CD4-positive, alpha-beta T cell treated with Interleukin-17A for 1 hour (primary cell): ENCODE data around the gene QSOX1.
"Not testable (repeated sequence)": the region's sequence is repeated elsewhere in the genome, so short reads cannot be mapped to it uniquely, and the experiment has no call there.

Experiments used
- DNase-seq: peaks from one replicate; pipeline ENCODE4 v3.0.0-alpha.2; 2020

QSOX1 gene

DNA sequence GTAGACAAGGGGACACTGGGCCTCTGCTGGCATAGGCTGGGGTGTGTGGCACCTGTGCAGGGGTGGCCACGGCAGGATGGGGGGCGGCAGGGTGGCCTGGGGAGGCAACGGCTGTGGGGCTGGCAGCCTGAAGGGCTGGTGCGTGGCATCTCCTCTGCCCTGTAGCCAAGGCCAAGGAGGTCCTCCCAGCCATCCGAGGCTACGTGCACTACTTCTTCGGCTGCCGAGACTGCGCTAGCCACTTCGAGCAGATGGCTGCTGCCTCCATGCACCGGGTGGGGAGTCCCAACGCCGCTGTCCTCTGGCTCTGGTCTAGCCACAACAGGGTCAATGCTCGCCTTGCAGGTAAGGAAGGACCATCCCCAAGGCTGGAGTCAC, 39.4 kb downstream of the QSOX1 start:
- DNase-seq, result no peak

DNA sequence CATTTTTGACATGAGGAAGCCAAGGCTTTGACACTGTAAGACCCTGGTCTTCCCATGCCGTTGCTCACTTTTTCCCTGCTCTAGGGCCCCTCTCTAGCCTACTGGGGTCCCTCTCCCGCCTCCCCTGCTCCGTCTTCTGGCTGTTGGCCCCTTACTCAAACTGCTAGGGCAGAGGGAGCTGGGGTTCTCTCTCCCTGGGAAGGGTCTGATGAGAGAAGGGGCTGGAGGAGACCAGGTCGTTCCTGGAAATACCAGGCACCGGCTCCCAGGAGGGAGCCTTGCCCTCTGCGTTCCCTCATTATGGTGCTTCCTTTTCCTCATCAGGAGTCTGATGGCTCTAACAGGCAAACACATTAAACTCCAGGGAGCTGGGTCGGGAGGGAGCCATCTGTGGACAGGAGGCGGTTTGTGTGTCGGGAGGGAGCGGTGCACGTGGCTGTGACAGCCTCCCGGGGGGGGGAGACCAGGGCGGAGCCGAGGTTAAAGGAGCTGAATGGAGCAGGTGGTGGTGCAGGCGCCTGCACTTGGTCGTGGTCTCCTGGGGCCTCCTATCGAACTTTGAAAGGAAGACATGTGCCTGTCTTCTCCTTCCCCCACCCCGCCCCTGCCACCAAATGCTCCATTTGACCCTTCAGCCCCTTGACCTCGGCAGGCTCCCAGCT, 40.0 kb downstream of the QSOX1 start:
- no peak for DNase-seq

DNA sequence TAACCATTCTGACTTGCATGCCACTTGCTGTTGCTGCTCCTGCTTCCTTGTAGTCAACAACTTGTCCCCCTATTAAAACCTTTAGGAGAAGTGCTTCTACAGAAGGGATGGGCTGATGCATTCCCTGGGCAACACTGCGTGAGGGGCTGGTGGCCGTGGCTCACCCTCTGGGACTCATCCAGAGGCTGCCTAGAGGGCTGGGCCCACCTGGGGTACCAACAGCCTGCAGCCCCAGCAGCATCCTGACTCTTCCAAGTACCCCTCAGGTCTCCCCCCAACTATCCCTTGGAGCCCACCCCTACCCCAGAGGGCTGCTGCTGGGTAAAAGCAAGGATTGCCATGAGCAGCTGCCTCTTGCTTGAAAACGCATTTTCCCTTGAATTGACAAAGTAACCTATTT, 40.7 kb downstream of the QSOX1 start:
- no peak for DNase-seq

DNA sequence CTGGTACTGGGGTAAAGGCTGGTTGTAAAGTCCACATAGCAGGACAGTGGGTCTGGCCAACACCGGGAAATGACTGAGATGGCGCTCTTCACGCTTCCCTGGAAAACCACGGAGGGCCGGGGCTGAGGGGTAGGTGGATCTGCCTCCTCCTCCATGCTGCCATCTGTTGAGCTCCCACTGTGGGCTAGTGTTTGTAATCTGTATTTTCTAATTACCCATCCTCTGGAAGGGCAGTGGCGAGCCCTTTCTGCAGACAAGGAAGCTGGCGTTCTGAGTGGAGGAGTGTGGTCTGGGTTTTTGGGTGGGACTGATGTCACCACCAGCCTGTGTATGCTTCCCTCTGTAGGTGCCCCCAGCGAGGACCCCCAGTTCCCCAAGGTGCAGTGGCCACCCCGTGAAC, 41.2 kb downstream of the QSOX1 start:
- no peak for DNase-seq

DNA sequence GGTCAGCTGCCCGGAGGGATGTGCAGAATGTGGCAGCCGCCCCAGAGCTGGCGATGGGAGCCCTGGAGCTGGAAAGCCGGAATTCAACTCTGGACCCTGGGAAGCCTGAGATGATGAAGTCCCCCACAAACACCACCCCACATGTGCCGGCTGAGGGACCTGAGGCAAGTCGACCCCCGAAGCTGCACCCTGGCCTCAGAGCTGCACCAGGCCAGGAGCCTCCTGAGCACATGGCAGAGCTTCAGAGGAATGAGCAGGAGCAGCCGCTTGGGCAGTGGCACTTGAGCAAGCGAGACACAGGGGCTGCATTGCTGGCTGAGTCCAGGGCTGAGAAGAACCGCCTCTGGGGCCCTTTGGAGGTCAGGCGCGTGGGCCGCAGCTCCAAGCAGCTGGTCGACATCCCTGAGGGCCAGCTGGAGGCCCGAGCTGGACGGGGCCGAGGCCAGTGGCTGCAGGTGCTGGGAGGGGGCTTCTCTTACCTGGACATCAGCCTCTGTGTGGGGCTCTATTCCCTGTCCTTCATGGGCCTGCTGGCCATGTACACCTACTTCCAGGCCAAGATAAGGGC, 41.9 kb downstream of the QSOX1 start:
- no peak for DNase-seq

DNA sequence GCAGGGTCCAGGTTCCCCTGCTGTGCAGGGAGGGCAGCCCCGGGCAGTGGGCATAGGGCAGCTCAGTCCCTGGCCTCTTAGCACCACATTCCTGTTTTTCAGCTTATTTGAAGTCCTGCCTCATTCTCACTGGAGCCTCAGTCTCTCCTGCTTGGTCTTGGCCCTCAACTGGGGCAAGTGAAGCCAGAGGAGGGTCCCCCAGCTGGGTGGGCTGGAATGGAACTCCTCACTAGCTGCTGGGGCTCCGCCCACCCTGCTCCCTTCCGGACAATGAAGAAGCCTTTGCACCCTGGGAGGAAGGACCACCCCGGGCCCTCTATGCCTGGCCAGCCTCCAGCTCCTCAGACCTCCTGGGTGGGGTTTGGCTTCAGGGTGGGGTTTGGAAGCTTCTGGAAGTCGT, 42.6 kb downstream of the QSOX1 start:
- DNase-seq, result no peak

DNA sequence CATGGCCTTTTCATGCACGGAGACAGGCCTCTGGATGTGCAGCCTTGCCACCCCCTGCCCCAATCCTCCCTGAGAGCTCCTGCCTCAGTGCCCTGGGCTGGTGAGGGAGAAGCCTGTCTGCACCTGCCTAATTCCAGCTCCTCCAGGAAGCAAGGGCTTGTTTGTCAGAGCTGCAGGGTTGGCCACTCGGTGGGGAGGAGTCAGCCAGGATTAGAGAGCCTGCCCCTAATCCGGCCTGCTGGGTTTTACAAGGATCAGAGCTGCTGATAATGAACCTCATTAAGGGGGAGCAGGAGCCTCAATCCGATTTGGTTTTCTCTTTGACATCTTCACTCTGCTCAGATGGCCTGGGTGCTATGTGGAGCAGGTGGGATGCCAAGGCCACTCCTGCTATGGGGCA, 43.5 kb downstream of the QSOX1 start:
- DNase-seq, result no peak

DNA sequence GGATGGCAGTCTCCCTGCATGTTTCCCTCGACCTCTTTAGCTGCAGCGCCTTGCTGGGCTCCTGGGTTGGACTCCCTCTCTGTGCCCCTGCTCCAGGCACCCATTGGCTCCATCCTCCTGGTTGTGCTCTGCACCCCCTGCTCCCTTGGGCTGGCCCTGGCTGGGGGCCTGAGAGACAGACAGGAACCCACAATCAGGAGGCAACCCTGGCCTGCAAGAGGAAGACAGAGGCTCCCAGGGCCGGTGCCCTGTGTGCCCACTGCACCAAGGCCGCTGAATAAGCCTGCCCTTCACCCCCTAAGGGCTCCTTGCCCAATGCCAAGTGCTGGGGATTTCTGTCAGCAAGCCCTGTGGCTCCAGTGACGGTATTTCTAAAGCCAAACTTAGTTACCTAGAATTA, 43.9 kb downstream of the QSOX1 start:
- DNase-seq, result no peak

DNA sequence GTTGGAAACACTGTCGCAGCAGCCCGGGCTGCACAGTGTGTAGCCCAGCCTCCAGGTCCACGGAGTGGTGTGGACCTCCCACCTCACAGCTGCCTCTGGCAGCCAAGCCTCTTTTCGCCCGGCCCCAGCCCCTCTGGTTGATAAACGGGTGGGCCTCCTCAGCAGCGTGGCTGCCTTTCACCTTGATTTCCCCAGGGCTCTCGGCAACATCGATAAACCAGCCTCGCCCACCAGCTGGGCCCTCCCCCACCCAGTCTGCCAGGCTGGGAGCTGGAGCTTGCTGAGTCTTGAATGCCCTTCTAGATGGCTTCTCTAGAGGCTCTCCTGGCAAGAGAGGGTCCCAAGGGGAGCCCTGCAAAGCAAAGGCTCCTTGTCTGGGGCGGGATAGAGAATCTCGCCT, 44.3 kb downstream of the QSOX1 start:
- DNase-seq, result no peak

DNA sequence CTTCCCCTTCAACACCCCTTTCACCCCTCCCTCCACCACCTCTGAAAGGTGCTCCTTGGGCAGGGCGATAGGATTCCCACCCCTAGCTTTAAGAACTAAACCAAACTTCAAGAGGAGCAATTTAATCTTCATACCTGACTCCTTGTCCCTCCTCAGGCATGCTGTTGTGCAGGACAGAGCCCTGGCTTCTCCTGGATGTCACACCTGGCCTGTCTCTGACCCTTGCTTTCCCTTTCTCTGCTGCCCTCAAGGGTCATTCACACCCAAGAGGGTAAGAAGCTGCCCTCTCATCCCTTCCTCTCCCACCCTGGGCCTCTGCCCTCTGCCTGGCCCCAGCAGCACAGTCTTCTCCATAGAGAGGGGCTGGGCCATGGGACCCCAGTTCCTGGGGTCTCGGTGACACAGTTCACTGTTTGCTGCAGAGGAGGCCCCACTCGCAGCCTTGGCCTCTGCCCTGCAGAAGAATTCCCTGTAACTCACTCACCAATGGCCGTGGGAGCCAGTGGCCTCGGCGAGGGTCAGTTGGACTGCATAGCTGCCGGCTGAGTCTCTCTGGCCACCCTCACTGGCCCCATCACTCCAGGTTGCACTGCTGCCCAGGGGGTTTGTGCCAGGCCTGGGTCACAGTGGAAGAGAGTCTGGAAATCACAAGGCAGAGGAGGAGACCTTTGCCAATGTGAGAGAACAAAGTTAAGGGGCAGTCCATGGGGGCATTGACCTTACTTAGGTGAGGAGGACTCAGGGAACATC, 47.0 kb downstream of the QSOX1 start:
- DNase-seq, result no peak

DNA sequence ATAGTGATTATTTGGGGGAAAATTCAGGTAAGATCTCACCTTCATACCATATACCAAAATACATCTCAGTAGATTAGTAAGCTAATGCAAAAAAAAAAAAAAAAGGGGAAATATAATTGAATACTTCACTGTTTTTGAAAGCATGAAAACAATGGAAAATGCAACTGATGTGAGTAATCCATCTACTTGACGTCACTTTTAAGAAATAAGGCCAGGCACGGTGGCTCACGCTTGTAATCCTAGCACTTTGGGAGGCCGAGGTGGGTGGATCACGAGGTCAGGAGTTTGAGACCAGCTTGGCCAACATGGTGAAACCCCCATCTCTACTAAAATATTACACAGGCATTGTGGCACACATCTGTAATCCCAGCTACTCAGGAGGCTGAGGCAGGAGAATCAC, 47.9 kb downstream of the QSOX1 start:
- DNase-seq, result not testable (repeated sequence)

DNA sequence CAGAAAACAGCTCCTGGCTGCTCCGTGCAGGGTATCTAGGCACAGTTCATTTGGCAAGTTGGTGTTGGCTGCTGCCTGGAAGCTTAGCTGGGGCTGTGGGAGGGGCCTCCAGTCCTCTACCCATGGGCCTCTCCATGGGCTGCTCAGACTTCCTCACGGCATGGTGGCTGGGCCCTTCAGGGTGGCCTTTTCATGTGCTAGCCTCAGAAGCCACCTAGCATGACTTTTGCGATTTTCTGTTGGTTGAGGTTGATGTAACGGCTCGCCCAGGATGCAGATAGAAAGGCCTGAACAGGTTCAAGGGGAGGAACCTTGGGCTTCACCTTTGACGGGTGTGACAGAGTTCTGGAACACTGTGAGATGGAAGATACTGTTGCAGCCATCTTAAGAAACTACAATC, 49.6 kb downstream of the QSOX1 start:
- no peak for DNase-seq

DNA sequence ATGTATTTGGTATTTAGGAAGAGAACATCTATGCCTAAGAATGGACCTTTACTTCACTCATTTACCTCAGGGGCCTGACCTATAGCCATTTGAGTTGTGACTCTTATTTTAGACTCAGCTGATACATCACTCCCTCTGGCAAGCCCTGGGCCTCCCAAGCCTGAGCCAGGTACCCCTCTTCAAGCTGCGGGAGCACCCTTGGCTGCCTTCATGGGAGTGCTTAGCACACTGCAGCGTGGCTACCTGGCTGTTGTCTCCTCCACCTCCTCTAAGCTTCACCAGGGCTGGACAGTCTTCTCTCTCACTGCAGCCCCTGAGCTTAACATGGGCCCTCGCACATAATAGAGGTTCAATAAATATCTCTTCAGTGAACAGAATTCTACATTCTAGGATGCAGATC, 51.9 kb downstream of the QSOX1 start:
- DNase-seq, result no peak

DNA sequence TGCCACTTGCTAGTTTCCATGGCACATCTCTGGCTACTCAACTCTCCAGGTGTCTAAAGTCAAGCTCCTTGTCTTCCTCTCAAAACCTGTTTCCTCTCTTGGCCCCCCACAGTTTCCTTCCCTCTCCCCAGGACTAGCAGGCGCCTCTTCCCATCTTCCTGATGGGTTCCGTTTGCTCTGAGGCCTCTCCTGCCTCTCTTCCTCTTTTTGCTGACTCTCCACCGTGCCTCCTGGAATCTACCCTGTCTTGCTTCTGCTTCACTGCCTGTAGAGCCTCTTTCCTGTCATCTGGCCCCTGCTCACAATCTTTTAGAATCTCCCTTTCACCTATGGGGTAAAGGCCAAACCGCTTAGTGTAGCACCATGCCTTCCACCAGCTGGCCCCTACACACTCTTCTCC, 53.6 kb downstream of the QSOX1 start:
- no peak for DNase-seq

DNA sequence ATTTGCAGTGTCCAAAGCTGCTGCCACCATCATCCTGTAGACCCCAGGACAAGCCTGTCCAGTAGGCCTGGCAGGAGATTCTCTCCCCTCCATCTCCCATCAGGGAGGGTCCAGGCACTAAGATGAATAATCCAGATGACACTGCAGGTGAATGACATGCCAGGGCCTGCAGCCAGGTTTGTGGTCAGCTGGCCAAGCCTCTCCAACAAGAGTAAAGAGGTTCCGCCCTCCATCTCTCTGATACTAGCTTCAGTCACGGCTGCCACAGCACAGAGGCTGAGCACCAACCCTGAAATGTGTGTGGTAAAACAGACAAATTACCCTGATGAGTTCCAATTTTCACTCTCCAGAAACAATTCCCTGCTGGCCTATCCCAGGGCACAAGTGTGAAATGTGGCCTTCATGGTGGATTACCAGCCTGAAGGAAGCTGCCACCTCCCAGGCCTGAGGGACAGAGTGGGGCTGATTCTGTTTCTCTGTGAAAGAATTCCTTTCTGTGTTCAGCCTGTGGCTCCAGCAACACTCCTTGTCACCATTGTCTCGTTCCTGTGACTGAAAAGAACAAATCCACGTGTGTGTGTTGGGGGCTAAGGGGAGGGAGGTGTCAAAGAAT, 55.4 kb downstream of the QSOX1 start:
- DNase-seq, result no peak

DNA sequence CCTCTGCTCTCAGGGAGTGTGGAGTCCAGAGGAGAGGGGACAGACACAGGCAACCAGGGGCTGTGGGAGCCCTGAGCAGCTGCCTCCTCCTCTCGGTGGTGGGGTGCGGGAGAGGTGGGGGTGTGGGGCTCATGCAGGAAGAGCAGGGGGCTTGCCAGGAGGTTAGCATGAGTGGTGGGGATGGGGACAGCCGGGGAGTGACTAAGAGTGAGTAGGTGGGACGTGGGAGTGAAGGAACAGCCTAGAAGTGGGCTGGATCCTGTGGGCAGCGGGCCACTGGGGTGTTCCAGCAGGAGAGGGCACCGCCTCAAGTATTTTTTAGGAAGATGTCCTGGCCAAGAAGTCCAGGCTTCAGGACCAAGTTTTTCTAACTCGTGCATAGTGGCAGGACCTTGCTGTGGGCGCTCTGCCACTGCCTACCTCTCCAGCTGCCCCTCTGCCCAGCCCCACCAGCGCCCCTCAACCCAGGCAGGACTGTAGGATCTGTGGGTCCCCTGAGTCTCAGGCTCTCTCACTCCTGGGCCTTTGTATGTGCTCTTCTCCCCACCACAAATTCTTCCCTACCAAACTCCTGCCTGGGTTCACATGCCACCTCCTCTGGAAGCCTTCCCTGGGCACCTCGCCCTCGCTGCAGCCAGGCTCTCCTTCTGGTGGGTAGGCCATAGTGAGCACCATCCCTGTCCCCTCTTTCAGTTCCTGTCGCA, 56.6 kb downstream of the QSOX1 start:
- DNase-seq, result no peak

DNA sequence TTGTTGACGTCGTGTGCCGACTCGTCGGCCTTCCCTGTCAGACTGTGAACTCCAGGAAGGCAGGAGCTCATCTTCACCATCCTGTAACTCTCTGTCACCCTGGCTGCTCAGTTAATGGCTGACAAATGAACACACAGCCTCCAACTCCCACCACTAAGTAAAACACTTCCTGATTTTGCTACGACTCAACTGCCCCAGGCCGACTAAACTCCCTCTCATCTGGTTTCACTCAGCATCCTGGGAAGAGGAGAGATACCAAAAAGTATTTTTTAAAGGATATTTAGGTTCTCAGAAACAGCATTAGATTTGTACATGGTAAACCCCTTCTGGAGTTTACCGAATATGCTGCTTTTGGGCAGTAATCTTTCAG, 57.2 kb downstream of the QSOX1 start:
- DNase-seq, result no peak

DNA sequence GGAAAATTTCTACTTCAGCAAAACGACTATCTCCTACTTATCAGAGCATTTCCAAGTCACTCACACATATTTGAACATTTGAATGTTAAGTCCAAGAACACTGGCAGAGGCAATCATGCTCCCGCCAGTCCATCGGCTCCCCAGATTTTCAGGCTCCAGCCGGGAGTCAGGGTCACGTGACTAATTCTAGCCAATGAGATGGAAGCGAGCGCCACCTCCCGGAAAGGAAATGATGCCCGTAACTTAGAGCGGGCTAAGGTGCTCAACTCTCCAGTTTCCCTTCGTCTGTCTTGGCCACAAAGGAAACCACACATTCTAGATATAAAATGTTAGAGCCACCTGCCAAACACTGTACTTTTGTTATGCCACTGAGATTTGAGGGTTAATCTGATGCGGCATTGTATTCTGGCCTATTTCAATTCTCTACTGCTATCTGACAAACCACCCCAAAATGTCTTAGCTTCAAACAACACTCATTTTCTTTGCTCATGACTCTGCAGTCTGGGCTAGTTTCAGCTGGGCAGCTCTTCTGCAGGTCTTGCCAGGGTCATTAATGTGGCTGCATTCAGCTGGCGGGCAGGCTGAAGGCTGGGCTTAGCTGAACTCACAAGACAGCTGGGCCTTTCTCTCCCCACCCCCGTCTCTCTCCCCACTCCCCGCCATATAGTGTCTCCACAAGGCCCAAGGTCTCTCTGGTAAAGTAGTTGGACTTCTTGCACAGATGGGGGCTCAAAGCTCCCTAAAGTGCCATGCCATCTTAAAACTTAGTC, 58.9 kb downstream of the QSOX1 start:
- DNase-seq, result peak; percentile 58

DNA sequence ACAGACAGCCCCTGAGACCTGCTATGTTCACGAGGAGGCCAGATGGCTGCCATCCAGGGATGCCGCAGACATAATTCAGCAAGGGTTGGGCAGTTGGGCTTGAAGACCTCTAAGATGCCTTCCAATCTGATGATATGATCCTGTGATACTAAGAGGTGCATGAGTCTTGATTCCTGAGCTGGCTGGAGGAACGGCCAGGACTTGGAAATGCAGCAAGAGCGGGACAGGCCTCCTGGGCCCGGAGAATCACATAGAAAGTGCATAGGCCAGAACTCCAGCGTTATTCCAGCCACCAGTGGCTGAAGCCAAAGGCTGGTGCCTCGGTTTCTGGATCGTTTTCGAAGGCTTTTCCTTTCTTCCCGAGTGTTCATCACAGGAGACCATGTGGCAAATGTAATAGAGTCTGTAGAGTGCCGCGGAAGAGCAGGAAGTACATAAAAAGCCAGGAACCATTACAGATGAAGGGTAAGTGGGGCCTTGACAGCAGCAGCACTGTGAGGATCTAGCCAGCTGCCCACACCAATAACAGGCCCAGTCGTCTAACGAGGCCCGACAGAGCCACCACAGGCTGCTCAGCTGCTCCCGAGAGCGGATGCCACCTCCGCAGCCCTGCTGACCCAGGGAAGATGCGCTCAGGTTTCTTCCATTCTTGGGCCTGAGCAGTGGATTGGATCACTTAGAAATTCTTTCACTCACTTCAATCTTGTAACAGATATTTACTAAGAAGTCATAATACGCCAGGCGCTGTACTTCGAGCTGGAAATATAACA, 61.4 kb downstream of the QSOX1 start:
- no peak for DNase-seq

DNA sequence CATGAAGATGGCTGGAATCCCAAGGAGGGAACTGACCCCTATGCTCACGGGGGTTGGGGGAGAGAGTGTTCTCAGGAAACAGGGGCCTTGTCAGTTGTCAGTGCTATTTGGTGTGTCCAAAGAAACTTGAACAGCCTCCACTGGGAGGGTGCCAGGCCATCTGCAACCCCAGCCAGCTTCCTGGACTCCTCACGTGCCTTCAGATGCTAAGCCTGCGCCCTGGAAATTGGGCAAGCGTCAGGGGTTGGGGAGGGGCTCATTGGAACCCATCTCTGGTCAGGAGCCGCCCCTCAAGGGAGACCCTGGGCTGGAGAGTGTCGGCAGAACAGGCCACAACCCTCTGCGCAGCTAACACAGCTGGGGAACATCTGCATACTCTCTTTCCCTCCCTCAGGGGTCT, 62.3 kb downstream of the QSOX1 start:
- no peak for DNase-seq

DNA sequence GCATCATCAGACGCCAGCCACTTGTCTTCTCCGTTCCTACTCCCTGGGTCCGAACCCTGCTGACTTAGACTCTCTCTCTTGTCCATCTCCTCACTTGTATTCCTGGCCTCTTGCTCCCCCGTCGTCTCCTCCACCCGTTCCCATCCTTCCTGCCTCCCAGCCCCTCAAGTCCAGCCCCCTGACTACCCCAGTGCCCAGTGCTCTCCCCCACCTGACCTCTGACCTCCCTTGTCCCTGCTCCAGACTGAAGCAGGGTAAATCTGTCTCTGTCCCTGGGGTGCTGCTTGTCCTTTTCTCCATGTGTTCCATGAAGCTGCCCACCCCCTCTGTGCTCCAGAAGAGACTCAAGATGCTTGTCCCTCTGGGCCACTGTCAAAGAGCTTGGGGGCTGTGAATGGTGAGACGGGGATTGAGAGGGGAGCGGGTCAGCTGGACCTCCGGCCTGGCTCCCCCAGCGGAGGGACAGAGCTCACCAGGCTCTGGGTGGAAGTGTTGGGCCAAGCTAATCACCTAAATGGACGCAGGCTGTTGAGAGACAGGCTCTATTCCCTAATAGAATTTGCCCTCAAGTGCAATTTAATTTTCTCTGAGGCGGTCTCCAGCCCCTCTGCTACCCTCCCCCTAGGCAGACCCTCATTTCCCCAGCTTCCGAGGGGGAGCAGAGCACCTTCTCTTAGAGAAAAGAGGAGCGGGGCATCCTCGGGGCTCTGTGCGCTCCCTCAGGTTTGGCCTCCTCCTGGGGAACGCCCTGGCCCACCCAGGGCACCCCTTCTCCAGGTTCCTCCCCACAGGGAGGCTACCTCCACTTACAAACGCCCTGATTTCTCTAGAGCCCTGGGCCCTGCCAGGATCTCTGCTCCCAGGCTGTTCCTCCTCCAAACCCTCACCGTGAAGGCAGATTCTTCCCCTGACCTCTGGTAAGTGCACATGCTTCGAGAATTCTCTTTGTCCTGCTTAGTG, 64.4 kb downstream of the QSOX1 start:
- no peak for DNase-seq
